Stimulated activated CD4-positive, alpha-beta T cell treated with anti-CD3 and anti-CD28 coated beads, Interleukin-2, amount 100 ng/mL, for 48 hours (primary cell): ENCODE data around the gene TNFRSF9.

Experiments
- DNase-seq, 2 donors: peaks; one replicate each; pipeline ENCODE4 v3.0.0-alpha.2; 2020

Gene TNFRSF9

GRCh38 chr1:7915826-7916500 lies 24.7 kb downstream of the TNFRSF9 start:
- DNase-seq: no peak

DNA sequence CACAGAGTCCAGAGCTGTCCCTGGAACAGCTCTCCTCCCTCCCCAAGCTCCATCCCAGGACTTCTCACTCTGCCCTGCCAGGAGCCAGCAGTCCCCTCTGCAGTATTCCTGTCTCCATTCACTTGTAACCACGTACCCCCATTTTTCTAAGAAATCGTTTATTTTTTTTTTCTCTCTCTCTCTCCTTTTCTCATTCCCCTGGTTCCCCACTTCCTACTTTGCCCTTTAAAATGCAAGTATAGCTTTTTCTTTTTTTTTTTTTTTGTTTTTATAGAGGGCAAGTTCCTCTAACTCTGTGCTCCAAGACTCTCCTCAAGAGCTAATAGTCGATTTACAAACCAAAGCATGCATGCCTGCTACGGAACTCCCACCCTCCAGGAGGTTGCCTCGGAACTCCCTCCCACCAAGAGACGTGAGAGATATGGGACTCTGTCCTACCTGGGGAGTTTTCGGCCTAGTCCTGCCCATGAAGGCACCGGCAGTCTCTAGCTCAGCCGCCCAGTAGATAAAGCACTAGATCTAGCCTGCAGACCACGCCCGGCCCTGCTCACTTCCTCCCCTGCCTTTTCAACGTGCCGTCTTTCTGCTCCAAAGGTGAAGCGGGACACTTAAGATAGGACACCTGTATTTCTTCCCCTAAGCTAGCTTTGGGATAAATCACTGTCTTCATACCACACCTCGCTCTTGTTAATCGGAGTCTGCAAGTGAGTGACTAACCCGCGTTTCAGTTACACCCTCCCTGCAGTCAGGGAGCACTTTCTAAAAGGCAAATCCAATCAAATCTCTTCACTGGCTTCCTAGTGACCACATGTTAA lies 27.7 kb downstream of the TNFRSF9 start:
- DNase-seq: no peak

DNA sequence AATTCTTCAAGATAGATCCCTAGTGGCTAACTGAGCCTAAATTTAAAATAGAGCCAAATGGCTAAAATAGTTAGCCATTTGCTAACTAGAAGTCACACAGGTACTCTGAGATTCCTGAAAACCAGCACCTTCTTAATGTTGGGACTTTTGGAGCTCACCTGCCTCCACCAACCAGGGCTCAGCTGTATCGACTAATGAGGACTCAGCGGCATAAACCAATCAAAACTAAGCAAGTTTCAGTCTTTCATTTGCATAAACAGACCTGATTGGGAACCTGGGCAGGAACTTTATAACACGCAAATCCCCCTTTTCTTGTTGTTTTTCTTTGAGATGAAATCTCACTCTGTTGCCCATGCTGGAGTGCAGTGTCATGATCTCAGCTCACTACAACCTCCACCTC lies 28.5 kb downstream of the TNFRSF9 start:
- DNase-seq: no peak

DNA sequence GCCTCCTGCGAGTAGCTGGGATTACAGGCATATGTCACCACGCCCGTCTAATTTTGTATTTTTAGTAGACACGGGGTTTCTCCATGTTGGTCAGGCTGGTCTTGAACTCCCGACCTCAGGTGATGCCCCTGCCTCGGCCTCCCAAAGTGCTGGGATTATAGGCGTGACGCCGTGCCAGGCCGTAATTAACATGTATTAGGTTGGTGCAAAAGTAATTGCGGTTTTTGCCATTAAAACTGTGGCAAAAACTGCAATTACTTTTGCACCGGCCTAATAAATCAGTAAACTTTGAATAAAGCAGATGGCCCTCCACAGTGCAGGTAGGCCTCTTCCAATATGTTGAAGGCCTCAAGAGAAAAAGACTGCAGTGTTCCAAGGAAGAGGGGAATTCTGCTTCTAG lies 35.4 kb downstream of the TNFRSF9 start:
- DNase-seq: no peak

GRCh38 chr1:7902478-7903085 lies 38.1 kb downstream of the TNFRSF9 start:
- DNase-seq: peak; percentile 51 to 67

GRCh38 chr1:7899741-7900140 lies 40.9 kb downstream of the TNFRSF9 start:
- DNase-seq: no peak

DNA sequence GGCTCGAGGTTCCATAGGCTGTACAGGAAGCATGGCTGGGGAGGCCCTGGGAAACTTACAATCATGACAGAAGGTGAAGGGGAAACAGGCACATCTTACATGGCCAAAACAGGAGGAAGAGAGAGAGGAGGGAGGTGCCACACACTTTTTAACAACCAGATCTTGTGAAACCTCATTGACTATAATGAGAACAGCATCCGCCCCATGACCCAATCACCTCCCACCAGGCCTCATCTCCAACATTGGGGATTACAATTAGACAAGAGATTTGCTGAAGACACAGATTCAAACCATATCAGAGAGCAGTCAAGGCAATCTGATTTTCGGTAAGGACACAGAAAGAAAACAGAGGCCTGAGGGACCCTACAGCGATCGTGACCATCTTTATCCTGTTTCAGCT lies 41.7 kb downstream of the TNFRSF9 start:
- DNase-seq: no peak

- DNase-seq: no peak
Observed at GRCh38 chr1:7896994-7897393, 43.6 kb downstream of the TNFRSF9 start.

GRCh38 chr1:7893529-7894180 lies 47.0 kb downstream of the TNFRSF9 start:
- DNase-seq: no peak

DNA sequence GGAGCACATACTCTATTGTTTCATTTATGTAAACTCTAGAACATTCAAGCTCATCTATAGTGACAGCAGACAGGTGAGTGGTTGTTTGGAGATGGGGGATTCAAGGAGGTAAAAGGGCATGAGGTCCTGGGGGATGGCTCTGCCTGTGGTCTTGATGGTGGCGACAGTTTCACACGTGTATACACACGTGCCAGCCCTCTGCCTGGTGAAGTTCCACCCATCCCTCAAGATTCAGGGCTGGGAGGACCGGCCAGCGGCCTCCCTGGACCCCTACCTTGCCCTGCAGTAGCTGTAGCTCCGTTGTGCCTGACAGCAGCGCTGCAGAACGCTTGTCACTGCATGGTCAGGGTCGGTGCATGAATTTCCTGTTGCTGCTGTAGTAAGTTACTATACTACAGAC lies 48.8 kb downstream of the TNFRSF9 start:
- DNase-seq: no peak

DNA sequence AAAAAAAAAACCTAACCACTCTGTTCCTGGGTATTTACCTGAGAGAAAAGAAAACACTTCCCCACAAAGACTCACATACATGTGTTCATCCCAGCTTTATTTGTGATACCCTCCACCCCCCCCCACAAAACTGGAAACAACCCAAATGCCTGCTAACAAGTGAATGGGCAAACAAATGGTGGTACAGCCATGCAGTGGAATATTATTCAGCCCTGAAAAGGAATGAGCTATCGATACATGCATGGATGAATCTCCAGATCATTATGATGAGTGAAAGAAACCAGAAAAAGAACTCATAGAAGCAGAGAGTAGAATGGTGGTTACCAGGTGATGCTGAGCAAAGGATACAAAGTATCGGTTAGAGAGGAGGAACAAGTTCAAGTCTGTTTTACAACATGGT lies 49.8 kb downstream of the TNFRSF9 start:
- no peak for DNase-seq

DNA sequence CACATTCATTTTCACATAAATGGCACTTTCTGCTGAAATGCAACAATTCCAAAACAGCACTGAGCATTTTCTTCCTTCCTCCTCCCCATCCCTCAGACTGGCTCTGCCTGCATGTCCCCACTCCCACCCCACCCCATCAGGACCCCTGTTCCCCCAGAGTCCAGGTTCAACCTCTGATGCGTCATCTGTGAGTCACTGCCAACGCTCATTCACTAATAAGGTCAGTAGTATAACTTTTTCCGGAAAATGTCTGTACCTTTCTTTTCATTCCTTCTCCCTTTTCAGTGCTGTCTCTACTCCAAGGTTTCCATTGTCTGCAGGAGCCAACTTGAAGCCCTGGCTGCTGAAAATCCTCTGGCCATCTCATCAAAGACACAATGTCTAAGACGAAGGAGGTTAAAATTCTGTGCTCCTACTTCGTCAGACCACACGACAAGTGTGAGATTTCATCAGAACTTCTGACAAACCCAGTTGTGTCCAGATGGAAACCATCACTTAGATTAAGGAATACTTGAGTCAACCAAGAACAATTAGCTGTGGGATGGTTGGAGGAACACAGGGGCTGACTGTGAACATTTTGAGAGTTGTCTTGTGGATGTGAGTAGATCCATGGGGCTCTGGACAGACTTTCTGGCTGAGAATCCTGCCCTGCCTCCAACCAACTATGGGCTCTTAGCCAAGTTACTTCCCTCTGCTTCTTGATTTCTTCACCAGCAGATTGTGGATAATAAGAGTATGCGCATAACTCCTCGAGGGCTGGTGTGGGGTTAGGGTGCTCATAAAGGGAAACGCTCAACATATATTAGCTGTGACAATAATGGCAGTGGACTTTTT lies 52.2 kb downstream of the TNFRSF9 start:
- no peak for DNase-seq

GRCh38 chr1:7886405-7886745 lies 54.3 kb downstream of the TNFRSF9 start:
- DNase-seq: no peak

DNA sequence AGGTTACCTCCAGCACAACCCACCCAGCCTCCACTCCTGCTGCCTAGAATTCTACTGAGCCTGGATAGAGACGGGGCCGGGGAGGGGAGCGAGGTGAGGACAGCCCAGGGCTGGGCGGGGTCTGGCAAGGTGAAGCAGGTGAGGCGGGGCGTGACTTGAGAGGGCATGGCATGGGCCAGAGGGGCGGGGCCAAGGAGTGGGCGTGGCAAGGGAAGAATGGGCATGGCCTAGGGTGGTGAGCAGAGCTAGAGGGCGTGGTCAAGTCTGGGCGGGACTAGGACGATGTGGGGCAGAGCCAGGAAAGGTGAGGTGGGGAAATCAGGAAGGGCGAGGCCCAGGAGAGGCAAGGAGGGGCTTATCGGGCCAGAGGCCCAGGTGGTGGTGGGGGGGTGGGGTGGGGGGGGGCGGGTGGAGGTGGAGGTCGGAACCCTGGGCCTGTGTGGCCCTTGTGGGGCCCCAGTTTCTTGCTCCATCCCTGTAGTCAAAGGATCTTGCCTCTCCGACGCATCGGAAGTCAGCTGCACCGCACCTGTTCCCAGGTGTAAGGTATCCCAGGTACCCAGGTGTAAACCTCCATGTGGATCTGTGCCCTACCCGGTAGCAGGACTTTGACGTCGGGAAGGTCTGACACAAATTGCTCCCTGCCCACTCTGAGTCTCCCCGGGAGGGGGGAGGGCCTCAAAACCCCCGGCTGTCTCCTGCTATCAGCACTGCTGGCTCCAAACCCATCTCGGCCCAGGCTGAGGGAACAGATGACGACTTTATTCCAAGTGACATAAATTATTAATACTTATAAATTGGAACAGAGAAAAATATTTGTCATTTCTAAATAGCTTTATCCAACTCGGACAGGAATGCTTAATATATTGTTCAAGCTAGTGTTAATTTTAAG lies 54.9 kb downstream of the TNFRSF9 start:
- peak; percentile 25 to 40 for DNase-seq

DNA sequence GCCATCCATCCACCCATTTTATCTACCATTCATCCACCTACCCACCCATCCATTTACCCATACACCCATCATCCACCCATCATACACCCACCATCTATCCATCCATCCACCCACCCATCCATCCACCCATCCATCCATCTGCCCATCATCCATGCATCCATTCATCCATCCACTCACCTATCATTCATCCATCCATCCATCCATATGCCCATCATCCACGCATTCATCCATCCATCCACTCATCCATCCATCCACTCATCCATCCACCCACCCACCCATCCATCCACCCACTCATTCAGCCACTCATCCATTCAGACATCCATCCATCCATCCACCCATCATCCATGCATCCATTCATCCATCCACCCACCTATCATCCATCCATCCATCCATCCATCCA lies 55.9 kb downstream of the TNFRSF9 start:
- DNase-seq: no peak

DNA sequence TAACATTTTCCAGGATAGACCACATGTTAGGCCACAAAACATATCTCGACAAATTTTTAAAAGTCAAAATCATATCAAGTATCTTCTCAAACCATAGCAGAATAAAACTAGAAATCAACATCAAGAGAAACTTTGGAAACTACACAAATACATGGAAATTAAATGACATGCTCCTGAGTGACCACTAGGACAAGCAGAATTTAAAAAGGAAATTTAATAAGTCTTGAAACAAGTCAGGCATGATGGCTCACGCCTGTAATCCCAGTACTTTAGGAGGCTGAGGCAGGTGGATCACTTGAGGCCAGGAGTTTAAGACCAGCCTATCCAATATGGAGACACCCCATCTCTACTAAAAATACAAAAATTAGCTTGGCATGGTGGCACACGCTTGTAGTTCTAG lies 61.4 kb downstream of the TNFRSF9 start:
- no peak for DNase-seq

DNA sequence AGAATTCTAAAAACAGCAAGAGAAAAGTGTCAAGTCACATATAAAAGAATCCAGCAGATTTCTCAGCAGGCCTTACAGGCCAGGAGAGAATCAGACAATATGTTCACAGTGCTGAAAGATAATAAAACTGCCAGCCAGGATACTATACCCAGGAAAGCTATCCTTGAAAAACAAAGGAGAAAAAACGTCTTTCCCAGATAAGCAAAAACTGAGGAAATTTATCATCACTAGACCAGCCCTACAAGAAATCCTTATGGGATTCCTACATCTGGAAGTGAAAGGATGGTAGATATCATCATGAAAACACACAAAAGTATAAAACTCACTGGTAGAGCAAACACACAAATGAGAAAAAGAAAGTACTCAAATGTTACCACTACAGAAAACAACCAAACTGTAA lies 62.6 kb downstream of the TNFRSF9 start:
- no peak for DNase-seq

DNA sequence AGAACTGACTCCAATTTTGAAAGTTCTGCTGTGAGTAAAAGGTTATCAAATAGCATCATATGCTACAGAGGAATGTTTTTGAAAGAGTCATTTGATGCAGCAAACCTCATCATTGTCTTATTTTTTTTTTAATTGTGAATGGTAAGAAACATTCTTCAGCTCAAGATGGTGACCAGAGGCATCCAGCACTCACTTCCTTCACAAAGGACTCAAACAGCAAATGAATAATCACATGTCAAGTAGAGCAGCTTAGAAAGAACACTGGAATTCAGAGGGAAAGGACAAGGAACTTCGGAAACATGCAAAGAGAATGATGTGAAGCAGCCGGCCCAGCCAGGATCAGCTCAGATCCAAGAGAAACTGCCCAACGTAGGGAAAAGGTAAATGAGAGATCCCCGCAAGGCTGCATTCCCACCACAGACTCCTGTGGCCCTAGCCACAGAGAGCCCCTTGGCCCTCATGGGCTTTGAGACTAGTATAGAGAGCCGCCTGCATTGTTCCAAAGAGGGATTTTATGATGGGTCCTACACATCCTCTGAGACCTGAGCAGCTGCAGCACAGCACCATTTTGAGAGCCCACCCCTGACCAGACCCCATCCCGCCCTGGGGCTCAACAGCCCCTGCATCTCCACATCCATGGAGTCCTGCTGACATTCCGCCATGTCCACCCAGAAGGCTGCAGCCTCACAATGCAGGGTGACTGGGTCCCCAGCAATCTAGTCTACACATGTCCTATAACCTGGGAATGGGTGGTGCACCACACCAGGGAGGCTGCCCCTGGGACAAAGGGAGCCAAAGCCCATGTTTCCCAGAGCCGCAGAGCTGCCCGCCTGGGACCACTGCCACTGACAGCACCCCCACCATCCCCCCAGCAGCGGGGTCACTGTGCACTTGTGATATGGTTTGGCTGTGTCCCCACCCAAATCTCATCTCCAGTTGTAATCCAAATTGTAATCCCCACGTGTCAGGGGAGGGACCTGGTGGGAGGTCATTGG lies 66.5 kb downstream of the TNFRSF9 start:
- no peak for DNase-seq

GRCh38 chr1:7871136-7871535 lies 69.5 kb downstream of the TNFRSF9 start:
- DNase-seq: no peak

- no peak for DNase-seq
Observed at GRCh38 chr1:7869136-7869920, 71.3 kb downstream of the TNFRSF9 start.
